Measurements from ENCODE around the gene KIAA1191. TPM values are rescaled to one million over a fixed set of nuclear protein-coding genes. Genes with fewer than 3 reads are reported as not detected.

KIAA1191 gene
- total and polyA plus RNA-seq, 4 donors: 57.2 to 78.4 (median 77.9) TPM

DNA sequence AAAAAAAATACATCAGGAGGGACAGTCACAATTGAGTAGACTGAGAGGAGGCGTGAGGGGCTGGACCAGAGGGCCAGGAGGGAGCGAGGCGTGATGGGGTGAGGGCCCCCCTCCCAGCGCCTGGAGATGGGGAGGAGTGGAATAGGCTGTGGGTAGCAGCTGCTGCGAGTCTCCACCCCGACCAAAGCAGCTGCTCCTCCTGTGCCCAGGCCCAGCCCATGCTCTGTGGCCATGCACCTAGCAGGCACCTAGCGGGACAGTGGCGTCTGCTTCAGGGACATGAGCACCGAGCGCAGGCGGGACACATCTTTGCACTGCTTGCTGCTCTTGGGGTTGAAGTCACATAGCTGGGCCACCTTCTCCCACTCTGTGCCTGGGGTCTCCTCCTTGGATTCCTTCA lies 31.0 kb upstream of the KIAA1191 start:
- Histone ChIP-seq H3K36me3 (ENCODE audit: control insufficient read depth in 1 of 2, insufficient read depth in 2 of 2, low read length in 1 of 2) (peaks cover 0 to 5% of the 10 kb centered on the region in 2 donors), H3K27ac (ENCODE audit: low read depth in 1 of 2, low read length in 2 of 2) (no peak overlapping the region), H3K9me3 (ENCODE audit: control insufficient read depth, low read length) (no peaks in the 10 kb centered on the region), H3K4me1 (ENCODE audit: control insufficient read depth in 1 of 2, insufficient read depth in 2 of 2, low read length in 2 of 2) (peaks cover 0 to 1% of the 10 kb centered on the region in 2 donors), H3K4me3 (ENCODE audit: low read length in 2 of 2) (no peak overlapping the region), H3K27me3 (ENCODE audit: control insufficient read depth in 1 of 2, insufficient read depth in 2 of 2, low read length in 1 of 2) (no peaks in the 10 kb centered on the region)
- DNase-seq (no peak), ATAC-seq (ENCODE audit: low FRiP score) (no peak)
- intact Hi-C loops (cut with DNase I): no loop called here
- 88 to 92% methylated on average over 11 of the region's 11 CpGs for WGBS, 2 donors

GRCh38 chr5:176391999-176392398 lies 30.4 kb upstream of the KIAA1191 start:
- H3K4me3 ChIP-seq (ENCODE audit: low read length in 2 of 2): no peak overlapping the region
- peaks cover 0 to 5% of the 10 kb centered on the region in 2 donors for H3K36me3 ChIP-seq (ENCODE audit: control insufficient read depth in 1 of 2, insufficient read depth in 2 of 2, low read length in 1 of 2)
- ATAC-seq (ENCODE audit: low FRiP score) (no peak), DNase-seq (peak in 1 of 2 donors; percentile 11)
- H3K4me1 ChIP-seq (ENCODE audit: control insufficient read depth in 1 of 2, insufficient read depth in 2 of 2, low read length in 2 of 2): peaks cover 0 to 3% of the 10 kb centered on the region in 2 donors
- H3K27ac ChIP-seq (ENCODE audit: low read depth in 1 of 2, low read length in 2 of 2): no peak overlapping the region
- 91 to 92% methylated on average over 4 of the region's 4 CpGs for WGBS, 2 donors
- intact Hi-C loops (cut with DNase I): no loop called here
- H3K9me3 ChIP-seq (ENCODE audit: control insufficient read depth, low read length): no peaks in the 10 kb centered on the region
- no peaks in the 10 kb centered on the region for H3K27me3 ChIP-seq (ENCODE audit: control insufficient read depth in 1 of 2, insufficient read depth in 2 of 2, low read length in 1 of 2)

DNA sequence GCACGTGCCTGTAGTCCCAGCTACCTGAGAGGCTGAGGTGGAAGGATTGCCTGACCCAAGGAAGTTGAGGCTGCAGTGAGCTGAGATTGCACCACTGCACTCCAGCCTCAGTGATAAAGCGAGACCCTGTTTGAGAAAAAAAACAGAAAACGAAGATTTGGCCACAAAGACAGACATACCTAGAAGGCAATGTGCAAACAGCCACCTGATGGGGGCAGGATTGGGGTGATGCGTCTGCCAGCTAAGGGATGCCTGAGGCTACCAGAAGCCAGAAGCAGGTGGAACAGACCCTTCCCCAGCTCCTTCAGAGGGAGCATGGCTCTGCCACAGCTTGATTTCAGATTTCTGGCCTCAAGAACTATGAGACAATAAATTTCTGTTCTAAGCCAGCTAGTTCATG lies 29.9 kb upstream of the KIAA1191 start:
- ATAC-seq (ENCODE audit: low FRiP score): no peak
- no peak overlapping the region for H3K4me3 ChIP-seq (ENCODE audit: low read length in 2 of 2)
- H3K9me3 ChIP-seq (ENCODE audit: control insufficient read depth, low read length): no peaks in the 10 kb centered on the region
- no peaks in the 10 kb centered on the region for H3K27me3 ChIP-seq (ENCODE audit: control insufficient read depth in 1 of 2, insufficient read depth in 2 of 2, low read length in 1 of 2)
- WGBS, 2 donors: 88 to 90% methylated on average over 4 of the region's 4 CpGs
- peaks cover 0 to 3% of the 10 kb centered on the region in 2 donors for H3K36me3 ChIP-seq (ENCODE audit: control insufficient read depth in 1 of 2, insufficient read depth in 2 of 2, low read length in 1 of 2)
- intact Hi-C loops (cut with DNase I): no loop called here
- peaks cover 0 to 3% of the 10 kb centered on the region in 2 donors for H3K4me1 ChIP-seq (ENCODE audit: control insufficient read depth in 1 of 2, insufficient read depth in 2 of 2, low read length in 2 of 2)
- H3K27ac ChIP-seq (ENCODE audit: low read depth in 1 of 2, low read length in 2 of 2): no peak overlapping the region
- peak in 1 of 2 donors; percentile 10 for DNase-seq

DNA sequence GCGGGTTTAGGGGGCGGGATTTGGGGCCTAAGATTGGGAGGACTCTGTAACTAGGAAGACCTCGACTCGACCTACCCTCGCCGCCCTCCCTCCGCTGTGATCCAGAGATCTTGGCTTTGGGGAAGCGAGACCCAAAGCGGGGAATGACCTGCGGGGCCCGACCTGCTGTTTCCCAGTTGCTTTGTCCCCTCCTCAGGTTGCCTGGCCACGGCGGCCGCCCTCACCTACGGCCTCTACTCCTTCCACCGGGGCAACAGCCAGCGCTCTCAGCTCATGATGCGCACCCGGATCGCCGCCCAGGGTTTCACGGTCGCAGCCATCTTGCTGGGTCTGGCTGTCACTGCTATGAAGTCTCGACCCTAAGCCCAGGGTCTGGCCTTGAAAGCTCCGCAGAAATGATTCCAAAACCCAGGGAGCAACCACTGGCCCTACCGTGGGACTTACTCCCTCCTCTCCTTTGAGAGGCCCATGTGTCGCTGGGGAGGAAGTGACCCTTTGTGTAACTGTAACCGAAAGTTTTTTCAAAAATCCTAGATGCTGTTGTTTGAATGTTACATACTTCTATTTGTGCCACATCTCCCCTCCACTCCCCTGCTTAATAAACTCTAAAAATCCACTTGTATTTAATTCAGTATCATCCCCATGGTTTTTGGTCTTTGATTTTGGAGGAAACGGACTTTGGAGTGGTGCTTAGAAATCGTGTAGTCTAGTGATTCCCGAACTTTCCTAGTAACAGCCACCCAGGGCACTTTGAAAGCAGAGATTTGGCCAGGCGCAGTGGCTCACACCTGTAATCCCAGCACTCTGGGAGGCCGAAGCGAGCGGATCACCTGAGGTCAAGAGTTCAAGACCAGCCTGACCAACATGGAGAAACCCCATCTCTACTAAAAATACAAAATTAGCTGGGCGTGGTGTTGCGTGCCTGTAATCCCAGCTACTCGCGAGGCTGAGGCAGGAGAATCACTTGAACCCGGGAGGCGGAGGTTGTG lies 27.9 kb upstream of the KIAA1191 start:
- no peaks in the 10 kb centered on the region for H3K9me3 ChIP-seq (ENCODE audit: control insufficient read depth, low read length)
- peaks cover 0 to 1% of the 10 kb centered on the region in 2 donors for H3K36me3 ChIP-seq (ENCODE audit: control insufficient read depth in 1 of 2, insufficient read depth in 2 of 2, low read length in 1 of 2)
- no peaks in the 10 kb centered on the region for H3K27me3 ChIP-seq (ENCODE audit: control insufficient read depth in 1 of 2, insufficient read depth in 2 of 2, low read length in 1 of 2)
- WGBS, 2 donors: 28 to 34% methylated on average over 34 to 41 of the region's 41 CpGs
- DNase-seq (peak in 1 of 2 donors; percentile 64), ATAC-seq (ENCODE audit: low FRiP score) (peak; percentile 67)
- peak overlapping the region; percentile 2 to 39 for H3K4me3 ChIP-seq (ENCODE audit: low read length in 2 of 2)
- H3K4me1 ChIP-seq (ENCODE audit: control insufficient read depth in 1 of 2, insufficient read depth in 2 of 2, low read length in 2 of 2): peaks cover 0 to 3% of the 10 kb centered on the region in 2 donors
- intact Hi-C loops (cut with DNase I): loop anchor here (2.0 to 10.0 kb wide), 3 partner anchors 25 to 153 kb away; partner anchors contain the start of genes ARL10 (in 1 of the 2) and RNF44 (in 1 of the 2)
- H3K27ac ChIP-seq (ENCODE audit: low read depth in 1 of 2, low read length in 2 of 2): peak overlapping the region; percentile 29 to 31

DNA sequence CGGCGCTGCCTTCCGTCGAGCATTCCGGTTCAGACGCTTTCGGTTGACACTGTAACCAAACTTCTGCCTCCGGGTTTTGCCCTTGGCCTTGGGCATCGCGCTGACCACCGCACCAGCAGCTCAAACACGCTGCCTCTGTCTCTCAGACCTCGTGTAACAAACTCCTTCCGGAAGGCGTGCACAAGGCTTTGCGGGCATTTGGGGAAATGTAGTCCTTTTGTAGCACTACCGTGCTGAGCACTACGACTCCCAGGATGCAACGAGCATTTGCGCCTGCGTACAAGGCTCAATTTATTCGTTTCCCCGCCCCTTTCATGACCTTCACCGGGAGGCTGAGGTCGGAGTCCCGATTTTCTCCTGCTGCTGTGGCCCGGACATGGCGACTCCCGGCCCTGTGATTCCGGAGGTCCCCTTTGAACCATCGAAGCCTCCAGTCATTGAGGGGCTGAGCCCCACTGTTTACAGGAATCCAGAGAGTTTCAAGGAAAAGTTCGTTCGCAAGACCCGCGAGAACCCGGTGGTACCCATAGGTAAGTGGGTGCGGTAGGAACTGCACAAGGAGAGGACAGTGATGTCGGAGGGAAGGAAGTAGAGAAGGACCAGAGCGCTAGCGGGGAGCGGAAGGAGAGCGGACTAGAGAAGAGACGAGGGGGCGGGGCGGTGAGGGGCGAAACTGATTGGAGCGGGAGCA lies 27.0 kb upstream of the KIAA1191 start, which contains the start of the genes HIGD2A and NOP16:
HIGD2A (plus strand) TSS at position 308 of the 691 bp plus-strand sequence; CDS start at position 377, 69 bp downstream.
NOP16 (minus strand) TSS at position 155 of the 691 bp plus-strand sequence; CDS start at position 96, 59 bp downstream.
- Histone ChIP-seq H3K27me3 (ENCODE audit: control insufficient read depth in 1 of 2, insufficient read depth in 2 of 2, low read length in 1 of 2) (no peaks in the 10 kb centered on the region), H3K4me1 (ENCODE audit: control insufficient read depth in 1 of 2, insufficient read depth in 2 of 2, low read length in 2 of 2) (peaks cover 0 to 3% of the 10 kb centered on the region in 2 donors), H3K4me3 (ENCODE audit: low read length in 2 of 2) (peak within 1 kb of the TSS; percentile 35 to 39), H3K9me3 (ENCODE audit: control insufficient read depth, low read length) (no peaks in the 10 kb centered on the region), H3K27ac (ENCODE audit: low read depth in 1 of 2, low read length in 2 of 2) (peak within 1 kb of the TSS; percentile 31 to 56), H3K36me3 (ENCODE audit: control insufficient read depth in 1 of 2, insufficient read depth in 2 of 2, low read length in 1 of 2) (peaks cover 0 to 1% of the 10 kb centered on the region in 2 donors)
- intact Hi-C loops (cut with DNase I): loop anchor here (2.0 to 10.0 kb wide), 3 partner anchors 24 to 154 kb away; partner anchors contain the start of genes ARL10 (in 1 of the 2) and RNF44 (in 1 of the 2)
- ATAC-seq (ENCODE audit: low FRiP score) (peak; percentile 98), DNase-seq (peak; percentile 100)
- WGBS, 2 donors: 0 to 1% methylated on average over 47 of the region's 47 CpGs

DNA sequence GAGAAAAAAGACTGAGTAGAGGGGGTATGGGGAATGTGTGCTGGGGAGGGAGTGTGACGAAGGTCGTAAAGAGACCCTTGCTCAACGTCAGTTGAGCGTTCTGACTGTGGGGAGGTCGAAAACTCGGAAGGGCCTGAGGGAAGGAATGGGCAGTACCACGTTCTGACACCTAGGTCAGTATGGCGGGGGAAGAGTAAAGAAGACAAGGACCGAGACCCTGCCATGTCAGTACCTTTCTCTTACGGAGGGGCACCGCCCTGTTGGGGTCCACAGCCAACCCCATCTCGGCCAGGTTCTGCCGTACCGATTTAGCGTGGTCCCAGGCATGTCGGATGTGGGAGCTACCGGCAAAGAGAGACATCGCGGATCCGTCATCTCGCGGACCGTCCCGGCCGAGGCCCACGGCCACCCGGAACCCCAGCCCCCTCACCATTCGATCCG lies 26.5 kb upstream of the KIAA1191 start:
- peak overlapping the region; percentile 27 to 35 for H3K4me3 ChIP-seq (ENCODE audit: low read length in 2 of 2)
- intact Hi-C loops (cut with DNase I): loop anchor here (2.0 to 10.0 kb wide), 3 partner anchors 23 to 154 kb away; partner anchors contain the start of genes ARL10 (in 1 of the 2) and RNF44 (in 1 of the 2)
- peaks cover 0 to 3% of the 10 kb centered on the region in 2 donors for H3K4me1 ChIP-seq (ENCODE audit: control insufficient read depth in 1 of 2, insufficient read depth in 2 of 2, low read length in 2 of 2)
- no peaks in the 10 kb centered on the region for H3K9me3 ChIP-seq (ENCODE audit: control insufficient read depth, low read length)
- 0 to 1% methylated on average over 29 of the region's 29 CpGs for WGBS, 2 donors
- ATAC-seq (ENCODE audit: low FRiP score) (no peak), DNase-seq (no peak)
- peaks cover 0 to 1% of the 10 kb centered on the region in 2 donors for H3K36me3 ChIP-seq (ENCODE audit: control insufficient read depth in 1 of 2, insufficient read depth in 2 of 2, low read length in 1 of 2)
- H3K27ac ChIP-seq (ENCODE audit: low read depth in 1 of 2, low read length in 2 of 2): no peak overlapping the region
- H3K27me3 ChIP-seq (ENCODE audit: control insufficient read depth in 1 of 2, insufficient read depth in 2 of 2, low read length in 1 of 2): no peaks in the 10 kb centered on the region

DNA sequence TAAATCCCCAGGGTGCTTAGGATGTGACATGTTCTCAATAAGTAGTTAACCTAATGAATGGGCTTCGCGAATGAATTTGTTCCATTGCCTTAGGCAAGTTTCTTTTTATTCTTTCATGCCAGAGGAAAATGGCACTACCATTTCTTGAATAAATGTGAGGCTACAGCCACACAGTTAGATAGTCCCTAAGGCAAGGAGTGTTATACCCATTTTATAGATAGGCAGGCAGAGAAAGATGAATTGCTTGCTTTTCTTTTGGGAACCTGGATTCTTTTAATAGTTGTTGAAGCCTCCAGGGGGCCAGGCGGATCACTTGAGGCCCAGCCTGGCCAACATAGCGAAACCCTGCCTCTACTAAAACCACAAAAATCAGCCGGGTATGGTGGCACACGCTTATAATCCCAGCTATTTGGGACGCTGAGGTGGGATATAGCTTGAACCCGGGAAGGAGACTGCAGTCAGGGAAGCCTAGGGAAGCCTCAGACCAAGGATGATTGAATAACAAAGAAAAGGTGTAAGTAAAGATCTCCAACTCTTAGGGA lies 25.9 kb upstream of the KIAA1191 start:
- ATAC-seq (ENCODE audit: low FRiP score) (no peak), DNase-seq (peak in 1 of 2 donors; percentile 4)
- intact Hi-C loops (cut with DNase I): loop anchor here (5.0 to 10.0 kb wide), 2 partner anchors 147 to 155 kb away; partner anchors contain the start of gene RNF44 (in 1 of the 2)
- H3K4me3 ChIP-seq (ENCODE audit: low read length in 2 of 2): peak overlapping the region in 1 of 2 donors; percentile 27
- no peak overlapping the region for H3K27ac ChIP-seq (ENCODE audit: low read depth in 1 of 2, low read length in 2 of 2)
- H3K4me1 ChIP-seq (ENCODE audit: control insufficient read depth in 1 of 2, insufficient read depth in 2 of 2, low read length in 2 of 2): peaks cover 0 to 3% of the 10 kb centered on the region in 2 donors
- 33 to 34% methylated on average over 8 of the region's 8 CpGs for WGBS, 2 donors
- no peaks in the 10 kb centered on the region for H3K36me3 ChIP-seq (ENCODE audit: control insufficient read depth in 1 of 2, insufficient read depth in 2 of 2, low read length in 1 of 2)
- no peaks in the 10 kb centered on the region for H3K9me3 ChIP-seq (ENCODE audit: control insufficient read depth, low read length)
- no peaks in the 10 kb centered on the region for H3K27me3 ChIP-seq (ENCODE audit: control insufficient read depth in 1 of 2, insufficient read depth in 2 of 2, low read length in 1 of 2)

- DNase-seq (peak in 1 of 2 donors; percentile 6), ATAC-seq (ENCODE audit: low FRiP score) (no peak)
- Histone ChIP-seq H3K36me3 (ENCODE audit: control insufficient read depth in 1 of 2, insufficient read depth in 2 of 2, low read length in 1 of 2) (peaks cover 0 to 3% of the 10 kb centered on the region in 2 donors), H3K4me1 (ENCODE audit: control insufficient read depth in 1 of 2, insufficient read depth in 2 of 2, low read length in 2 of 2) (peaks cover 0 to 3% of the 10 kb centered on the region in 2 donors), H3K27ac (ENCODE audit: low read depth in 1 of 2, low read length in 2 of 2) (no peak overlapping the region), H3K27me3 (ENCODE audit: control insufficient read depth in 1 of 2, insufficient read depth in 2 of 2, low read length in 1 of 2) (no peaks in the 10 kb centered on the region), H3K9me3 (ENCODE audit: control insufficient read depth, low read length) (no peaks in the 10 kb centered on the region), H3K4me3 (ENCODE audit: low read length in 2 of 2) (no peak overlapping the region)
- 71 to 85% methylated on average over 1 of the region's 1 CpG for WGBS, 2 donors
- intact Hi-C loops (cut with DNase I): loop anchor here (5.0 to 10.0 kb wide), 2 partner anchors 148 to 156 kb away; partner anchors contain the start of gene RNF44 (in 1 of the 2)
Observed at GRCh38 chr5:176386491-176386890, 24.9 kb upstream of the KIAA1191 start.

All from aorta (tissue), 5 donors.